Adrenal gland (tissue), 5 donors: ENCODE results near the gene IFNA13.

Source experiments
- POLR2A ChIP-seq, 2 donors: fragments of 450-650 bp; IDR thresholded peaks; one replicate each; pipeline ENCODE4 v1.6.1; 2017; ENCODE audit warnings: antibody characterized with exemption in 2 of 2, mild to moderate bottlenecking in 2 of 2, moderate library complexity in 1 of 2
- TF ChIP-seq, protein P1 (sequence below), 6 experiments: fragments of 450-650 bp in 4 of 6; fragments of 200-600 bp in 2 of 6; sonication (generic) in 1 of 6; IDR thresholded peaks; 1 replicate in 5 of 6; 2 replicates in 1 of 6; pipeline versions ENCODE4 v1.5.1 to v1.8.0; 2016 to 2021; ENCODE audit warnings: antibody characterized with exemption in 6 of 6, mild to moderate bottlenecking in 2 of 6, moderate library complexity in 1 of 6
- donor health status: DM: no; HTN: no; CAD: no.

DNA sequence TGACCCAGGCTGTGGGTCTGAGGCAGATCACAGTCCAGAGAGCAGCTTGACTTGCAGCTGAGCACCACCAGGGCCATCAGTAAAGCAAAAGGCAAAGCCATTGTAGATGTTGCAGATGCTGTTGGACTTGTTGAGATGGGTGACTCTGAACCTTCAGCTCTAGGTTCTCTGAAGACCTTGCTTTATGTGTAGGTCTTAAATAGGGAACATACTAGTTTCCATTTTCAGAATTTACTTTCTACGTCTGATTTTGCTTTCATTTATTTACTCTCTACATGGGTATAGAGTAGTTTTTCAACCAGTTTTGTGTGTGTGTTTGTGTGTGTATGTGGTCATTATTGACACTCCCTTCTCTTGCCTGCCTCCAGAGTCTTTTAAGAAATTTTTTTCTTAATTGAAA, 17.1 kb downstream of the IFNA13 start, which contains the start of gene IFNA6:
- TF ChIP-seq, protein P1, sequence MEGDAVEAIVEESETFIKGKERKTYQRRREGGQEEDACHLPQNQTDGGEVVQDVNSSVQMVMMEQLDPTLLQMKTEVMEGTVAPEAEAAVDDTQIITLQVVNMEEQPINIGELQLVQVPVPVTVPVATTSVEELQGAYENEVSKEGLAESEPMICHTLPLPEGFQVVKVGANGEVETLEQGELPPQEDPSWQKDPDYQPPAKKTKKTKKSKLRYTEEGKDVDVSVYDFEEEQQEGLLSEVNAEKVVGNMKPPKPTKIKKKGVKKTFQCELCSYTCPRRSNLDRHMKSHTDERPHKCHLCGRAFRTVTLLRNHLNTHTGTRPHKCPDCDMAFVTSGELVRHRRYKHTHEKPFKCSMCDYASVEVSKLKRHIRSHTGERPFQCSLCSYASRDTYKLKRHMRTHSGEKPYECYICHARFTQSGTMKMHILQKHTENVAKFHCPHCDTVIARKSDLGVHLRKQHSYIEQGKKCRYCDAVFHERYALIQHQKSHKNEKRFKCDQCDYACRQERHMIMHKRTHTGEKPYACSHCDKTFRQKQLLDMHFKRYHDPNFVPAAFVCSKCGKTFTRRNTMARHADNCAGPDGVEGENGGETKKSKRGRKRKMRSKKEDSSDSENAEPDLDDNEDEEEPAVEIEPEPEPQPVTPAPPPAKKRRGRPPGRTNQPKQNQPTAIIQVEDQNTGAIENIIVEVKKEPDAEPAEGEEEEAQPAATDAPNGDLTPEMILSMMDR (IDR thresholded peaks at IDR 0.05): no peak
- no peak for TF ChIP-seq POLR2A (IDR thresholded peaks at IDR 0.05)
